K562 (cell line): ENCODE measurements around the gene SCARF2. TPM values are rescaled to one million over a fixed set of nuclear protein-coding genes. Genes with fewer than 3 reads are reported as not detected.

ENCODE experiments used
- ASH1L ChIP-seq: fragments of 450-650 bp; IDR thresholded peaks from 2 replicates; pipeline ENCODE4 v1.6.1; 2018; ENCODE audit warnings: borderline replicate concordance, mild to moderate bottlenecking, low read depth; ENCODE audit not compliant: partially characterized antibody
- FOXJ3 ChIP-seq: sonication (generic); formaldehyde crosslinking; IDR thresholded peaks from 2 replicates; pipeline ENCODE4 v1.4.0; 2020; ENCODE audit warnings: mild to moderate bottlenecking, missing genetic modification reagents
- HEY1 ChIP-seq: fragments of 250-450 bp; sonication (Bioruptor Pico); IDR thresholded peaks from 2 replicates; pipeline ENCODE4 v1.5.0; 2020; ENCODE audit warnings: mild to moderate bottlenecking, moderate library complexity, borderline replicate concordance
- ILF3 ChIP-seq: fragments of 450-650 bp; IDR thresholded peaks from 2 replicates; pipeline ENCODE4 v1.6.1; 2018; ENCODE audit warnings: antibody characterized with exemption, mild to moderate bottlenecking, moderate library complexity, borderline replicate concordance
- MEF2A ChIP-seq: IDR thresholded peaks from 2 replicates; pipeline ENCODE4 v1.6.1; 2011; ENCODE audit warnings: low read depth, mild to moderate bottlenecking, low read length, moderate library complexity; ENCODE audit not compliant: control insufficient read depth
- MYC ChIP-seq, 2 experiments: fragments of 250-450 bp in 1 of 2; sonication (Bioruptor Pico) in 1 of 2; IDR thresholded peaks; 2 replicates each; pipeline versions ENCODE4 v1.5.1 to v1.6.1; 2012 to 2021; ENCODE audit warnings: low read depth in 2 of 2, borderline replicate concordance in 1 of 2, improper control_type of control experiment in 1 of 2, low read length in 1 of 2, mild to moderate bottlenecking in 1 of 2, moderate library complexity in 1 of 2
- SMARCA4 ChIP-seq: fragments of 450-650 bp; IDR thresholded peaks from 2 replicates; pipeline ENCODE4 v1.6.1; 2016
- SOX6 ChIP-seq: fragments of 450-650 bp; IDR thresholded peaks from 2 replicates; pipeline ENCODE4 v1.6.1; 2014; ENCODE audit warnings: mild to moderate bottlenecking
- SRSF7 ChIP-seq: fragments of 200-400 bp; formaldehyde crosslinking; optimal IDR thresholded peaks from 2 replicates; pipeline ENCODE3; 2017; ENCODE audit warnings: mild to moderate bottlenecking, low read depth, low read length
- TAF7 ChIP-seq: fragments of 450-650 bp; IDR thresholded peaks from 2 replicates; pipeline ENCODE4 v1.6.1; 2016; ENCODE audit warnings: missing genetic modification characterization, missing compliant biosample characterization
- THRA ChIP-seq: fragments of 450-650 bp; IDR thresholded peaks from 2 replicates; pipeline ENCODE4 v1.6.1; 2017; ENCODE audit warnings: mild to moderate bottlenecking, moderate library complexity
- TOE1 ChIP-seq, 2 experiments: fragments of 450-650 bp in 1 of 2; sonication (generic) in 1 of 2; formaldehyde crosslinking in 1 of 2; IDR thresholded peaks; 2 replicates each; pipeline versions ENCODE4 v1.7.1 to v1.8.0; 2016 to 2022; ENCODE audit warnings: borderline replicate concordance in 2 of 2, mild to moderate bottlenecking in 2 of 2, antibody characterized with exemption in 1 of 2, inconsistent platforms in 1 of 2, low read depth in 1 of 2, missing genetic modification reagents in 1 of 2, moderate library complexity in 1 of 2
- XRCC3 ChIP-seq: fragments of 450-650 bp; IDR thresholded peaks from 2 replicates; pipeline ENCODE4 v1.6.1; 2017; ENCODE audit warnings: mild to moderate bottlenecking, moderate library complexity
- XRCC5 ChIP-seq: fragments of 200-400 bp; formaldehyde crosslinking; IDR thresholded peaks from 2 replicates; pipeline ENCODE4 v1.6.1; 2017; ENCODE audit warnings: low read depth, mild to moderate bottlenecking, low read length
- ZKSCAN3 ChIP-seq: fragments of 250-450 bp; sonication (Bioruptor Pico); IDR thresholded peaks from 2 replicates; pipeline ENCODE4 v1.4.0; 2020
- ZNF347 ChIP-seq: fragments of 450-650 bp; formaldehyde crosslinking; IDR thresholded peaks from 2 replicates; pipeline ENCODE4 v1.4.0; 2020; ENCODE audit warnings: low read depth, mild to moderate bottlenecking, moderate library complexity
- ZNF639 ChIP-seq, 2 experiments: fragments of 200-800 bp in 1 of 2; sonication (Bioruptor generic) in 1 of 2; sonication (generic) in 1 of 2; formaldehyde crosslinking in 1 of 2; IDR thresholded peaks in 1 of 2; conservative IDR thresholded peaks in 1 of 2; 2 replicates each; pipeline versions ENCODE4 v1.5.0 to v1.6.1; 2016 to 2020; ENCODE audit warnings: missing compliant biosample characterization in 1 of 2, missing genetic modification characterization in 1 of 2, missing genetic modification reagents in 1 of 2
- ZNF699 ChIP-seq: fragments of 250-450 bp; sonication (Bioruptor Pico); IDR thresholded peaks from 2 replicates; pipeline ENCODE4 v1.8.0; 2021; ENCODE audit warnings: mild to moderate bottlenecking, moderate library complexity; ENCODE audit not compliant: insufficient replicate concordance
- ZNF778 ChIP-seq: fragments of 450-650 bp; formaldehyde crosslinking; IDR thresholded peaks from 2 replicates; pipeline ENCODE4 v1.4.0; 2020; ENCODE audit warnings: mild to moderate bottlenecking, moderate library complexity
- polyA plus RNA-seq, 8 experiments: library from polyadenylated mRNA; depleted of rRNA in 4 of 8; stranded (reverse) in 5 of 8; unstranded in 3 of 8; fragments of >200 nt; fragmentation: Nextera tagmentation in 2 of 8; fragmentation: Illumina TruSeq in 1 of 8; extraction: Ambion mirVana in 2 of 8; extraction: Trizol in 1 of 8; gene quantifications; 2 replicates each; pipeline versions ENCODE4 v1.2.1 to v1.2.3, GENCODE V29; 2011 to 2014; ENCODE audit warnings: inconsistent platforms in 1 of 8, missing spikeins in 1 of 8
- total RNA-seq, 7 experiments: library from RNA; depleted of rRNA in 6 of 7; stranded (reverse); fragments of >200 nt in 6 of 7; fragmentation: Illumina TruSeq in 2 of 7; extraction: Trizol in 2 of 7; gene quantifications; 2 replicates each; pipeline versions ENCODE4 v1.2.1 to v1.2.3, GENCODE V29; 2011 to 2021; ENCODE audit warnings: low replicate concordance in 1 of 7
- TF ChIP-seq, protein P1 (sequence below): sonication (generic); formaldehyde crosslinking; IDR thresholded peaks from 2 replicates; pipeline ENCODE4 v1.5.0; 2020; ENCODE audit warnings: missing genetic modification reagents
- TF ChIP-seq, protein P2 (sequence below): fragments of 250-450 bp; sonication (Bioruptor Pico); IDR thresholded peaks from 2 replicates; pipeline ENCODE4 v1.9.0; 2021; ENCODE audit warnings: mild to moderate bottlenecking, inconsistent platforms

The SCARF2 gene
- total and polyA plus RNA-seq, 9 of the 15 experiments (the other 6 are each of a cell fraction or from before 2014, with no cell fraction given): 0.06 to 0.32 (median 0.21) TPM; not detected in 5

DNA sequence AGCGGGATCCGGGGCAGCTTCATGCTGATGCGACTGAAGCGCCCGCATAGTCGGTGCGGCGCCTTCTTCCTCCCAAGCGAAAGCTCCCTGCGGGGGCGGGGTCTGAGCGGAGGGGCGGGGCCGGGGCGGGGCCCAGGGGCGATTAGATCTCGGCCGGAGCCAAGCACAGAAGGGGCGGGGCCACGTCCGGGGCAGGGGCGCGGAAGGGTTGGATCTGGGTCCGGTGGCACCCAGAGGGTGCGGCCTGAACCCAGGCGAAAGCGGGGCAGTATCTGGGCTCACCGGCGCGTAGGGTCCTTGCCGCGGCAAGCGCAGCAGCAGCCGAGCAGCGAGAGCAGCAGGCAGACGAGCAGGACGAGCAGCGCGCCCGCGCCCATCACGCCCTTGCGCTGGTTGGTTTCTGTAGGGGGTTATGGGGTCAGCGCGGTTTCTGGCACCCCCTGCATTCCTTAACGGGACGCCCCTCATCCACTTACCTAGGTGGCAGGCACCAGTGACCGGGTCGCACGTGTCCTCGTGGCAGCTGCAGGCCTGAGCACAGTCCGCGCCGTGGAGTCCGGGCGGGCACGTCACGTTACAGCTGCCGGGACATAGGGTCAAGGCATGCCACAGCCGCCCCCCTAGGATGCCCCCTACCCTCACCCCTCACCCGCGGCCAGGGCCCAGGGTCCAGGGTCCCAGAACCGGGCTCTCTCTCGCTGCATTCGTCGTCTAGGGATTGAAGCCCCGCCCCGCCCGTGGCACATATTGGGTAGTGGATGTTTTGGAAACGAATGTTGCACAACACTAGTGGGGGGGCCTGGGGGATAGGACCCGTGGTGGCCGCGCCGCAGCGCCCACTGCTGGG lies 8.1 kb downstream of the SCARF2 start (continued):
- TF ChIP-seq ZNF639 (CRISPR knock-in tag; conservative IDR thresholded peaks at IDR 0.05 in 1 of 2, IDR thresholded peaks at IDR 0.05 in 1 of 2) (no peak; a peak in 1 of 4 replicates), FOXJ3 (CRISPR knock-in tag) (no peak), XRCC5 (no peak), SMARCA4 (peak; percentile 65), TOE1 (IDR thresholded peaks at IDR 0.05; ENCODE audit: borderline replicate concordance) (peak; percentile 29; the same call in 1 of the 2 replicates), TOE1 (CRISPR knock-in tag; IDR thresholded peaks at IDR 0.05; ENCODE audit: borderline replicate concordance, low read depth) (no peak), TAF7 (tag) (no peak), SOX6 (no peak), ASH1L (no peak), SRSF7 (no peak), ZKSCAN3 (no peak), THRA (no peak), HEY1 (CRISPR knock-in tag) (no peak), ZNF699 (no peak), MYC (IDR thresholded peaks at IDR 0.05; ENCODE audit: low read depth, low read length) (no peak), MYC (CRISPR knock-in tag; IDR thresholded peaks at IDR 0.05; ENCODE audit: borderline replicate concordance, low read depth) (peak; percentile 93; the same call in 1 of the 2 replicates), ZNF778 (CRISPR knock-in tag) (no peak), MEF2A (no peak), ZNF347 (CRISPR knock-in tag) (no peak), ILF3 (no peak), XRCC3 (no peak)
- TF ChIP-seq, protein P1, sequence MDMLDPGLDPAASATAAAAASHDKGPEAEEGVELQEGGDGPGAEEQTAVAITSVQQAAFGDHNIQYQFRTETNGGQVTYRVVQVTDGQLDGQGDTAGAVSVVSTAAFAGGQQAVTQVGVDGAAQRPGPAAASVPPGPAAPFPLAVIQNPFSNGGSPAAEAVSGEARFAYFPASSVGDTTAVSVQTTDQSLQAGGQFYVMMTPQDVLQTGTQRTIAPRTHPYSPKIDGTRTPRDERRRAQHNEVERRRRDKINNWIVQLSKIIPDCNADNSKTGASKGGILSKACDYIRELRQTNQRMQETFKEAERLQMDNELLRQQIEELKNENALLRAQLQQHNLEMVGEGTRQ (CRISPR knock-in tag): peak; percentile 29; the same call in 1 of the 2 replicates
- TF ChIP-seq, protein P2, sequence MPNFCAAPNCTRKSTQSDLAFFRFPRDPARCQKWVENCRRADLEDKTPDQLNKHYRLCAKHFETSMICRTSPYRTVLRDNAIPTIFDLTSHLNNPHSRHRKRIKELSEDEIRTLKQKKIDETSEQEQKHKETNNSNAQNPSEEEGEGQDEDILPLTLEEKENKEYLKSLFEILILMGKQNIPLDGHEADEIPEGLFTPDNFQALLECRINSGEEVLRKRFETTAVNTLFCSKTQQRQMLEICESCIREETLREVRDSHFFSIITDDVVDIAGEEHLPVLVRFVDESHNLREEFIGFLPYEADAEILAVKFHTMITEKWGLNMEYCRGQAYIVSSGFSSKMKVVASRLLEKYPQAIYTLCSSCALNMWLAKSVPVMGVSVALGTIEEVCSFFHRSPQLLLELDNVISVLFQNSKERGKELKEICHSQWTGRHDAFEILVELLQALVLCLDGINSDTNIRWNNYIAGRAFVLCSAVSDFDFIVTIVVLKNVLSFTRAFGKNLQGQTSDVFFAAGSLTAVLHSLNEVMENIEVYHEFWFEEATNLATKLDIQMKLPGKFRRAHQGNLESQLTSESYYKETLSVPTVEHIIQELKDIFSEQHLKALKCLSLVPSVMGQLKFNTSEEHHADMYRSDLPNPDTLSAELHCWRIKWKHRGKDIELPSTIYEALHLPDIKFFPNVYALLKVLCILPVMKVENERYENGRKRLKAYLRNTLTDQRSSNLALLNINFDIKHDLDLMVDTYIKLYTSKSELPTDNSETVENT (CRISPR knock-in tag): peak; percentile 92
